GM10266 (cell line): Measurements from ENCODE around the gene HNRNPH1.
"Not testable (repeated sequence)": the region's sequence is repeated elsewhere in the genome, so short reads cannot be mapped to it uniquely, and the experiment has no call there.

Source experiments
- DNase-seq: peaks from one replicate; pipeline ENCODE4 v3.0.0; 2012; ENCODE audit errors: extremely low spot score
- CTCF ChIP-seq: IDR thresholded peaks from 2 replicates; pipeline ENCODE4 v1.5.1; 2012; ENCODE audit warnings: mild to moderate bottlenecking, low read depth; ENCODE audit not compliant: control insufficient read depth, insufficient read depth; ENCODE audit errors: missing control alignments

HNRNPH1 gene

GRCh38 chr5:179634370-179635172, 11.1 kb upstream of the HNRNPH1 start:
- not testable (repeated sequence) for DNase-seq

GRCh38 chr5:179633501-179634369, 10.3 kb upstream of the HNRNPH1 start:
- not testable (repeated sequence) for DNase-seq

- no peak for TF ChIP-seq CTCF
- DNase-seq: no peak
Observed at GRCh38 chr5:179624841-179625271, 1.4 kb upstream of the HNRNPH1 start.

GRCh38 chr5:179623906-179624741, 653 bp upstream of the HNRNPH1 start:
- peak; percentile 64 for DNase-seq
- no peak for TF ChIP-seq CTCF

- no peak for TF ChIP-seq CTCF
- DNase-seq: no peak
Observed at GRCh38 chr5:179621551-179622214, 1.8 kb downstream of the HNRNPH1 start.

- no peak for DNase-seq
- no peak for TF ChIP-seq CTCF
Observed at GRCh38 chr5:179620703-179621350, 2.6 kb downstream of the HNRNPH1 start.

- no peak for TF ChIP-seq CTCF
- DNase-seq: no peak
Observed at GRCh38 chr5:179620293-179620692, 3.2 kb downstream of the HNRNPH1 start.
